HG02943 (cell line): ENCODE measurements around the gene CTDSPL.
A peak's percentile ranks its signal among the peaks of the same experiment; 100 is the strongest.

Experiments
- ATAC-seq: cut with Tn5 transposase; IDR thresholded peaks from one replicate; pipeline ENCODE4 v1.9.1; 2021; ENCODE audit warnings: mild to moderate bottlenecking, low read depth, moderate library complexity; ENCODE audit not compliant: unreplicated experiment

CTDSPL gene

GRCh38 chr3:37995652-37996641 is 134.3 kb downstream of the CTDSPL start:
- ATAC-seq = no peak

- peak; percentile 51 for ATAC-seq
Observed at GRCh38 chr3:37996785-37997301, 135.2 kb downstream of the CTDSPL start.

- ATAC-seq = no peak
Observed at GRCh38 chr3:37997342-37997741, 135.7 kb downstream of the CTDSPL start.

GRCh38 chr3:37997791-37998370 is 136.2 kb downstream of the CTDSPL start:
- no peak for ATAC-seq

GRCh38 chr3:37999836-38000235 is 138.2 kb downstream of the CTDSPL start:
- no peak for ATAC-seq

- no peak for ATAC-seq
Observed at GRCh38 chr3:38000242-38000916, 138.7 kb downstream of the CTDSPL start.

- no peak for ATAC-seq
Observed at GRCh38 chr3:38000965-38001455, 139.3 kb downstream of the CTDSPL start.

- no peak for ATAC-seq
Observed at GRCh38 chr3:38001456-38002081, 139.9 kb downstream of the CTDSPL start.

GRCh38 chr3:38002291-38002876 is 140.7 kb downstream of the CTDSPL start:
- ATAC-seq = no peak

GRCh38 chr3:38002940-38003339 is 141.3 kb downstream of the CTDSPL start:
- ATAC-seq = no peak

- ATAC-seq = no peak
Observed at GRCh38 chr3:38003371-38003816, 141.7 kb downstream of the CTDSPL start.

- no peak for ATAC-seq
Observed at GRCh38 chr3:38003817-38004414, 142.2 kb downstream of the CTDSPL start.

GRCh38 chr3:38004415-38005075 is 142.9 kb downstream of the CTDSPL start:
- no peak for ATAC-seq

- ATAC-seq = no peak
Observed at GRCh38 chr3:38005076-38006020, 143.7 kb downstream of the CTDSPL start.

GRCh38 chr3:38006031-38006430 is 144.4 kb downstream of the CTDSPL start:
- ATAC-seq = no peak

GRCh38 chr3:38006445-38006995 is 144.8 kb downstream of the CTDSPL start:
- no peak for ATAC-seq

GRCh38 chr3:38007754-38008090 is 146.0 kb downstream of the CTDSPL start:
- ATAC-seq = no peak
